K562 (cell line): ENCODE results near the gene POLD1. TPM values are rescaled to one million over a fixed set of nuclear protein-coding genes. Genes with fewer than 3 reads are reported as not detected.

Experiments
- CHD2 ChIP-seq: IDR thresholded peaks from 2 replicates; pipeline ENCODE4 v1.6.1; 2011; ENCODE audit warnings: low read depth, low read length
- NCOA1 ChIP-seq: fragments of 450-650 bp; IDR thresholded peaks from 2 replicates; pipeline ENCODE4 v1.6.1; 2016; ENCODE audit warnings: low read depth
- OTX1 ChIP-seq: fragments of 450-650 bp; formaldehyde crosslinking; IDR thresholded peaks from 2 replicates; pipeline ENCODE4 v1.4.0; 2022; ENCODE audit warnings: mild to moderate bottlenecking
- TAF1 ChIP-seq: IDR thresholded peaks from 2 replicates; pipeline ENCODE4 v1.6.1; 2011; ENCODE audit warnings: mild to moderate bottlenecking, low read length, moderate library complexity; ENCODE audit not compliant: insufficient read depth, control insufficient read depth, severe bottlenecking; ENCODE audit errors: extremely low read depth
- polyA plus RNA-seq, 8 experiments: library from polyadenylated mRNA; depleted of rRNA in 4 of 8; stranded (reverse) in 5 of 8; unstranded in 3 of 8; fragments of >200 nt; fragmentation: Nextera tagmentation in 2 of 8; fragmentation: Illumina TruSeq in 1 of 8; extraction: Ambion mirVana in 2 of 8; extraction: Trizol in 1 of 8; gene quantifications; 2 replicates each; pipeline versions ENCODE4 v1.2.1 to v1.2.3, GENCODE V29; 2011 to 2014; ENCODE audit warnings: inconsistent platforms in 1 of 8, missing spikeins in 1 of 8
- total RNA-seq, 7 experiments: library from RNA; depleted of rRNA in 6 of 7; stranded (reverse); fragments of >200 nt in 6 of 7; fragmentation: Illumina TruSeq in 2 of 7; extraction: Trizol in 2 of 7; gene quantifications; 2 replicates each; pipeline versions ENCODE4 v1.2.1 to v1.2.3, GENCODE V29; 2011 to 2021; ENCODE audit warnings: low replicate concordance in 1 of 7
- TF ChIP-seq, protein P1 (sequence below): fragments of 450-650 bp; IDR thresholded peaks from 2 replicates; pipeline ENCODE4 v1.6.1; 2016; ENCODE audit warnings: mild to moderate bottlenecking, moderate library complexity
- TF ChIP-seq, protein P2 (sequence below): fragments of 450-650 bp; IDR thresholded peaks from 2 replicates; pipeline ENCODE4 v1.6.1; 2016; ENCODE audit warnings: low read depth

The POLD1 gene
- total and polyA plus RNA-seq, 9 of the 15 experiments (the other 6 are each of a cell fraction or from before 2014, with no cell fraction given) = 1.3 to 312 (median 47.8) TPM

DNA sequence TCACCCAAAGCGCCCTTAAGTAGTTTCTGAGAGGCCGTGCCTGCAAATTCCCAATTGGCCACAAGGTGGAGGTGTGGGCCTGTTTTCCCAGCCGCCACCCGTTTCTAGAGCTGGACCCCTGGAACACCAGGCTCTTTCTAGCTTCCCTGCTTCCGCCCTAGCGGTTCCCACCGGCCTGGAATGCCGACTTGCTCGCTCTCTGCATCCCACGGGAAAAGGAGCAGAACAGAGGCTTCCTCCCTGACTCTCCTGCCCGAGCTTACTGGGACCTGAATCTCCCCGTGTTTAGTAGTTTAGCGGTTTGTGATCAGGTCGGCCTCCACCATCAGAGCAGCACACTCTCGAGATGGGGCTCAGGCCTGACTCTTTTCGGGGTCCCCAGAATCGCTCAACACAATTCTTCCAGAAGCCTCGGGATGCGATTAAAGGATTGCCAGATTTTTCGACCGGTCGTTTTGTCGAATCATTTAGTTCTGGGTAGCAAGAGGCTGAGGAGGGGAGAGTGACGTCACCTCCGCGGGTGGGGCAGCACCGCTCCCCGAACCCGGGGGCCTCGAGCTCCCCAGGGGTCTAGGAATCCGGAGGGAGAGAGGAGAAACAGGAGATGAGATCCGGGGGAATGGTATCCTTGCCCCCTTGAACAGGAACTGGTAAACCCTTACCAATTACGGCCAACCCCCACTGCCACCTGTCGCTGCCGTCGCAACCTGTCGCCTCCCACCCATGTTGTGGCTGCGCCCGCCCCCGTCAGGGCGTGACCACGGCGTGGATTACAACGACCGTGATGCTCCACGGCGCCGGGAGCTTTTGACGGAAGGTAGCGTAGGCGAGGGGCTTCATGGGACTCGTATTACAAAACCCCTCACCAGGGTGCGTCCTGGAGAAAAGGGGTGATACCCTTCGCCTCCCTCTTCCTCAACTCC, 26.7 kb upstream of the POLD1 start (continued):
- TF ChIP-seq, protein P1, sequence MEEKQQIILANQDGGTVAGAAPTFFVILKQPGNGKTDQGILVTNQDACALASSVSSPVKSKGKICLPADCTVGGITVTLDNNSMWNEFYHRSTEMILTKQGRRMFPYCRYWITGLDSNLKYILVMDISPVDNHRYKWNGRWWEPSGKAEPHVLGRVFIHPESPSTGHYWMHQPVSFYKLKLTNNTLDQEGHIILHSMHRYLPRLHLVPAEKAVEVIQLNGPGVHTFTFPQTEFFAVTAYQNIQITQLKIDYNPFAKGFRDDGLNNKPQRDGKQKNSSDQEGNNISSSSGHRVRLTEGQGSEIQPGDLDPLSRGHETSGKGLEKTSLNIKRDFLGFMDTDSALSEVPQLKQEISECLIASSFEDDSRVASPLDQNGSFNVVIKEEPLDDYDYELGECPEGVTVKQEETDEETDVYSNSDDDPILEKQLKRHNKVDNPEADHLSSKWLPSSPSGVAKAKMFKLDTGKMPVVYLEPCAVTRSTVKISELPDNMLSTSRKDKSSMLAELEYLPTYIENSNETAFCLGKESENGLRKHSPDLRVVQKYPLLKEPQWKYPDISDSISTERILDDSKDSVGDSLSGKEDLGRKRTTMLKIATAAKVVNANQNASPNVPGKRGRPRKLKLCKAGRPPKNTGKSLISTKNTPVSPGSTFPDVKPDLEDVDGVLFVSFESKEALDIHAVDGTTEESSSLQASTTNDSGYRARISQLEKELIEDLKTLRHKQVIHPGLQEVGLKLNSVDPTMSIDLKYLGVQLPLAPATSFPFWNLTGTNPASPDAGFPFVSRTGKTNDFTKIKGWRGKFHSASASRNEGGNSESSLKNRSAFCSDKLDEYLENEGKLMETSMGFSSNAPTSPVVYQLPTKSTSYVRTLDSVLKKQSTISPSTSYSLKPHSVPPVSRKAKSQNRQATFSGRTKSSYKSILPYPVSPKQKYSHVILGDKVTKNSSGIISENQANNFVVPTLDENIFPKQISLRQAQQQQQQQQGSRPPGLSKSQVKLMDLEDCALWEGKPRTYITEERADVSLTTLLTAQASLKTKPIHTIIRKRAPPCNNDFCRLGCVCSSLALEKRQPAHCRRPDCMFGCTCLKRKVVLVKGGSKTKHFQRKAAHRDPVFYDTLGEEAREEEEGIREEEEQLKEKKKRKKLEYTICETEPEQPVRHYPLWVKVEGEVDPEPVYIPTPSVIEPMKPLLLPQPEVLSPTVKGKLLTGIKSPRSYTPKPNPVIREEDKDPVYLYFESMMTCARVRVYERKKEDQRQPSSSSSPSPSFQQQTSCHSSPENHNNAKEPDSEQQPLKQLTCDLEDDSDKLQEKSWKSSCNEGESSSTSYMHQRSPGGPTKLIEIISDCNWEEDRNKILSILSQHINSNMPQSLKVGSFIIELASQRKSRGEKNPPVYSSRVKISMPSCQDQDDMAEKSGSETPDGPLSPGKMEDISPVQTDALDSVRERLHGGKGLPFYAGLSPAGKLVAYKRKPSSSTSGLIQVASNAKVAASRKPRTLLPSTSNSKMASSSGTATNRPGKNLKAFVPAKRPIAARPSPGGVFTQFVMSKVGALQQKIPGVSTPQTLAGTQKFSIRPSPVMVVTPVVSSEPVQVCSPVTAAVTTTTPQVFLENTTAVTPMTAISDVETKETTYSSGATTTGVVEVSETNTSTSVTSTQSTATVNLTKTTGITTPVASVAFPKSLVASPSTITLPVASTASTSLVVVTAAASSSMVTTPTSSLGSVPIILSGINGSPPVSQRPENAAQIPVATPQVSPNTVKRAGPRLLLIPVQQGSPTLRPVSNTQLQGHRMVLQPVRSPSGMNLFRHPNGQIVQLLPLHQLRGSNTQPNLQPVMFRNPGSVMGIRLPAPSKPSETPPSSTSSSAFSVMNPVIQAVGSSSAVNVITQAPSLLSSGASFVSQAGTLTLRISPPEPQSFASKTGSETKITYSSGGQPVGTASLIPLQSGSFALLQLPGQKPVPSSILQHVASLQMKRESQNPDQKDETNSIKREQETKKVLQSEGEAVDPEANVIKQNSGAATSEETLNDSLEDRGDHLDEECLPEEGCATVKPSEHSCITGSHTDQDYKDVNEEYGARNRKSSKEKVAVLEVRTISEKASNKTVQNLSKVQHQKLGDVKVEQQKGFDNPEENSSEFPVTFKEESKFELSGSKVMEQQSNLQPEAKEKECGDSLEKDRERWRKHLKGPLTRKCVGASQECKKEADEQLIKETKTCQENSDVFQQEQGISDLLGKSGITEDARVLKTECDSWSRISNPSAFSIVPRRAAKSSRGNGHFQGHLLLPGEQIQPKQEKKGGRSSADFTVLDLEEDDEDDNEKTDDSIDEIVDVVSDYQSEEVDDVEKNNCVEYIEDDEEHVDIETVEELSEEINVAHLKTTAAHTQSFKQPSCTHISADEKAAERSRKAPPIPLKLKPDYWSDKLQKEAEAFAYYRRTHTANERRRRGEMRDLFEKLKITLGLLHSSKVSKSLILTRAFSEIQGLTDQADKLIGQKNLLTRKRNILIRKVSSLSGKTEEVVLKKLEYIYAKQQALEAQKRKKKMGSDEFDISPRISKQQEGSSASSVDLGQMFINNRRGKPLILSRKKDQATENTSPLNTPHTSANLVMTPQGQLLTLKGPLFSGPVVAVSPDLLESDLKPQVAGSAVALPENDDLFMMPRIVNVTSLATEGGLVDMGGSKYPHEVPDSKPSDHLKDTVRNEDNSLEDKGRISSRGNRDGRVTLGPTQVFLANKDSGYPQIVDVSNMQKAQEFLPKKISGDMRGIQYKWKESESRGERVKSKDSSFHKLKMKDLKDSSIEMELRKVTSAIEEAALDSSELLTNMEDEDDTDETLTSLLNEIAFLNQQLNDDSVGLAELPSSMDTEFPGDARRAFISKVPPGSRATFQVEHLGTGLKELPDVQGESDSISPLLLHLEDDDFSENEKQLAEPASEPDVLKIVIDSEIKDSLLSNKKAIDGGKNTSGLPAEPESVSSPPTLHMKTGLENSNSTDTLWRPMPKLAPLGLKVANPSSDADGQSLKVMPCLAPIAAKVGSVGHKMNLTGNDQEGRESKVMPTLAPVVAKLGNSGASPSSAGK = peak; percentile 85
- TF ChIP-seq TAF1 (peak; percentile 68), NCOA1 (peak; percentile 22; the same call in 1 of the 2 replicates), OTX1 (CRISPR knock-in tag) (no peak), CHD2 (0 out of 2 replicates have a peak, but pooled peaks have one; percentile 28)
- TF ChIP-seq, protein P2, sequence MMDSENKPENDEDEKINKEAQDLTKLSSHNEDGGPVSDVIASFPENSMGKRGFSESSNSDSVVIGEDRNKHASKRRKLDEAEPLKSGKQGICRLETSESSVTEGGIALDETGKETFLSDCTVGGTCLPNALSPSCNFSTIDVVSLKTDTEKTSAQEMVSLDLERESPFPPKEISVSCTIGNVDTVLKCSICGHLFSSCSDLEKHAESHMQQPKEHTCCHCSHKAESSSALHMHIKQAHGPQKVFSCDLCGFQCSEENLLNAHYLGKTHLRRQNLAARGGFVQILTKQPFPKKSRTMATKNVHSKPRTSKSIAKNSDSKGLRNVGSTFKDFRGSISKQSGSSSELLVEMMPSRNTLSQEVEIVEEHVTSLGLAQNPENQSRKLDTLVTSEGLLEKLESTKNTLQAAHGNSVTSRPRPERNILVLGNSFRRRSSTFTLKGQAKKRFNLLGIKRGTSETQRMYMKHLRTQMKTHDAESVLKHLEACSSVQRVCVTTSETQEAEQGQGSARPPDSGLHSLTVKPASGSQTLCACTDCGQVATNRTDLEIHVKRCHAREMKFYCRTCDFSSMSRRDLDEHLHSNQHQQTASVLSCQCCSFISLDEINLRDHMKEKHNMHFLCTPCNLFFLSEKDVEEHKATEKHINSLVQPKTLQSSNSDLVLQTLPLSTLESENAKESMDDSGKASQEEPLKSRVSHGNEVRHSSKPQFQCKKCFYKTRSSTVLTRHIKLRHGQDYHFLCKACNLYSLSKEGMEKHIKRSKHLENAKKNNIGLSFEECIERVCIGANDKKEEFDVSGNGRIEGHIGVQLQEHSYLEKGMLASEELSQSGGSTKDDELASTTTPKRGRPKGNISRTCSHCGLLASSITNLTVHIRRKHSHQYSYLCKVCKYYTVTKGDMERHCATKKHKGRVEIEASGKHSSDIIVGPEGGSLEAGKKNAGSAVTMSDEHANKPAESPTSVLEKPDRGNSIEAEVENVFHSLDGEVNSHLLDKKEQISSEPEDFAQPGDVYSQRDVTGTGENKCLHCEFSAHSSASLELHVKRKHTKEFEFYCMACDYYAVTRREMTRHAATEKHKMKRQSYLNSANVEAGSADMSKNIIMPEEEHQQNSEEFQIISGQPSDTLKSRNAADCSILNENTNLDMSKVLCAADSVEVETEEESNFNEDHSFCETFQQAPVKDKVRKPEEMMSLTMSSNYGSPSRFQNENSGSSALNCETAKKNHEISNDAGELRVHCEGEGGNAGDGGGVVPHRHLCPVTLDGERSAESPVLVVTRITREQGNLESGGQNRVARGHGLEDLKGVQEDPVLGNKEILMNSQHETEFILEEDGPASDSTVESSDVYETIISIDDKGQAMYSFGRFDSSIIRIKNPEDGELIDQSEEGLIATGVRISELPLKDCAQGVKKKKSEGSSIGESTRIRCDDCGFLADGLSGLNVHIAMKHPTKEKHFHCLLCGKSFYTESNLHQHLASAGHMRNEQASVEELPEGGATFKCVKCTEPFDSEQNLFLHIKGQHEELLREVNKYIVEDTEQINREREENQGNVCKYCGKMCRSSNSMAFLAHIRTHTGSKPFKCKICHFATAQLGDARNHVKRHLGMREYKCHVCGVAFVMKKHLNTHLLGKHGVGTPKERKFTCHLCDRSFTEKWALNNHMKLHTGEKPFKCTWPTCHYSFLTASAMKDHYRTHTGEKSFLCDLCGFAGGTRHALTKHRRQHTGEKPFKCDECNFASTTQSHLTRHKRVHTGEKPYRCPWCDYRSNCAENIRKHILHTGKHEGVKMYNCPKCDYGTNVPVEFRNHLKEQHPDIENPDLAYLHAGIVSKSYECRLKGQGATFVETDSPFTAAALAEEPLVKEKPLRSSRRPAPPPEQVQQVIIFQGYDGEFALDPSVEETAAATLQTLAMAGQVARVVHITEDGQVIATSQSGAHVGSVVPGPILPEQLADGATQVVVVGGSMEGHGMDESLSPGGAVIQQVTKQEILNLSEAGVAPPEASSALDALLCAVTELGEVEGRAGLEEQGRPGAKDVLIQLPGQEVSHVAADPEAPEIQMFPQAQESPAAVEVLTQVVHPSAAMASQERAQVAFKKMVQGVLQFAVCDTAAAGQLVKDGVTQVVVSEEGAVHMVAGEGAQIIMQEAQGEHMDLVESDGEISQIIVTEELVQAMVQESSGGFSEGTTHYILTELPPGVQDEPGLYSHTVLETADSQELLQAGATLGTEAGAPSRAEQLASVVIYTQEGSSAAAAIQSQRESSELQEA = no peak
